ENCODE measurements around the gene NR4A3. TPM values are rescaled to one million over a fixed set of nuclear protein-coding genes. Genes with fewer than 3 reads are reported as not detected.
A peak's percentile ranks its signal among the peaks of the same experiment; 100 is the strongest.

Gene NR4A3
- total RNA-seq, 2 donors from 2014 or later, result 53.0 to 53.1 TPM

DNA sequence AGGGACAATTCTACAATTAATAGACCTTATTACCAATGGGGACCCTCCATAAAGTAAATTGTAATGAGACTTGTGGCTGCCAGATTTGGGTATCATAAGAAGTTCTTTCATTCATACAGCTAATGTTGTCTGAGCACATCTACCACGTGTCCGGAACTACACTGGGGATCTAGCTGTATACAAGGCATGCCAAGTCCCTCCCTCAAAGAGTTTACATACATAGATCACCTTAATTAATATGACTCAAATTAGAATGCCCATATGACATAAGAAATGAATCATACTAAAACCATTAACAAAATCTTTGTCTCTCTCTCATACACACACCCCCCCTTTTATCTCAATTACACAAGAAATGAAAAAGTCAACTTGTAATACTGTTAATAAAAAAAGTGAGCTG lies 18.0 kb upstream of the NR4A3 start:
- peaks cover 10% of the 10 kb centered on the region for H3K27me3 Mint-ChIP-seq (ENCODE audit: low read depth)
- H3K9me3 Mint-ChIP-seq, result no peaks in the 10 kb centered on the region

DNA sequence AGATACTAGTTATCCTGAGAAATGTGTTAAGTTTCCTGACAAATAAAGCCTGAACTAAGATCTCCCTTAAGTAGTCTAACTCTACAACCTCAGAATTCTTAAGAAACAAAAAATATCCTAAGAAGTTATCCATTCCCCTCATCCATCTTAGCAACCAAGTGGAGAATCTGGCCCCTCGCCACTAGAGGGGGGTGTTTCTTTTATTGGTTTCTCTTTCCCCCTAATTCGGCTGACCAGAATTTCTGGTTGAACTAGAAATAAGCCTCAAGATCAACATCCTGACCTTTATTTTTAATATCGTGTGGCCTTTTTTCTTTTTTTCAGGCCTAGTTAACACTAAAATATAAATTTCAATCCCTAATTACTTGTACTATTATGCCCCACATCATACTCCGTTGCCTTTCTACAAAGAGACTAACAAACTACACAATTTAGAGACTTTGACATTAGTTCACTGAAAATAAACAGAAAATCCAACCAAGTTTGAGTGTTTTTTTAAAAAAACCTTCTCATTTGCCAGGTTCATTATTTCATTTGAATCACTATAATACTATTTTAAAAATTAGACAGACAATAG lies 14.3 kb upstream of the NR4A3 start:
- H3K36me3 Mint-ChIP-seq (ENCODE audit: insufficient read depth in 2 of 2), result no peaks in the 10 kb centered on the region
- H3K9me3 Mint-ChIP-seq, result no peaks in the 10 kb centered on the region
- no peak overlapping the region for H3K4me3 Mint-ChIP-seq
- DNase-seq (peak; percentile 56 to 74), ATAC-seq (replicated peaks in 1 of 2) (no peak)
- peaks cover 50% of the 10 kb centered on the region for H3K4me1 Mint-ChIP-seq (ENCODE audit: low read depth)
- peak overlapping the region; percentile 24 for H3K27ac Mint-ChIP-seq
- H3K27me3 Mint-ChIP-seq (ENCODE audit: low read depth), result peaks cover 14% of the 10 kb centered on the region

More for the DNA sequence above, 18.0 kb upstream of the NR4A3 start:
- DNase-seq, result no peak
- ATAC-seq (replicated peaks in 1 of 2), result no peak
- Mint-ChIP-seq H3K4me3 (no peak overlapping the region), H3K36me3 (ENCODE audit: insufficient read depth in 2 of 2) (no peaks in the 10 kb centered on the region), H3K27ac (no peak overlapping the region), H3K4me1 (ENCODE audit: low read depth) (peaks cover 17% of the 10 kb centered on the region)

GRCh38 chr9:99807956-99808355 lies 13.7 kb upstream of the NR4A3 start:
- Mint-ChIP-seq H3K36me3 (ENCODE audit: insufficient read depth in 2 of 2) (no peaks in the 10 kb centered on the region), H3K27me3 (ENCODE audit: low read depth) (peaks cover 14% of the 10 kb centered on the region), H3K4me1 (ENCODE audit: low read depth) (peaks cover 56% of the 10 kb centered on the region), H3K27ac (no peak overlapping the region), H3K4me3 (no peak overlapping the region), H3K9me3 (no peaks in the 10 kb centered on the region)
- no peak for DNase-seq
- no peak for ATAC-seq (replicated peaks in 1 of 2)

DNA sequence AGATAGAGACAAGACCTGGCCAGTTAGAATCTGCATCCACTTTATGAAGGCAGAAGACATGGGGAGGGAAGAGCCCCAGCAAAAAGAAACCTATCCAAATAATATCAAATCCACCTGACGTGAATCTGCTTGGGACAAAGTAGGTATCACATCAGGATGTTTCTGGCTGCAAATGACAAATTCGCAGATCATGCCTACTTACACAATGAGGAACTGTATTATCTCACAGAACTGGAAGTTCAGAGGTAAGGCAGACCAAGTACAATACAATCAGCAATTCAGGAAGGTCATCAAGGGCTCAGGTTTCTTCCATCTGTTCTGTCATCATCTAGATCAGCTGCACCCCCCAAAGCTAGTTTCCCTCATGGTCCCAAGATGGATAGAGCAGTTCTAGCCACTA lies 13.2 kb upstream of the NR4A3 start:
- no peak for DNase-seq
- H3K4me1 Mint-ChIP-seq (ENCODE audit: low read depth), result peaks cover 59% of the 10 kb centered on the region
- ATAC-seq (replicated peaks in 1 of 2), result no peak
- no peak overlapping the region for H3K27ac Mint-ChIP-seq
- no peaks in the 10 kb centered on the region for H3K36me3 Mint-ChIP-seq (ENCODE audit: insufficient read depth in 2 of 2)
- no peak overlapping the region for H3K4me3 Mint-ChIP-seq
- H3K27me3 Mint-ChIP-seq (ENCODE audit: low read depth), result peaks cover 14% of the 10 kb centered on the region
- no peaks in the 10 kb centered on the region for H3K9me3 Mint-ChIP-seq

GRCh38 chr9:99809586-99810319 lies 11.9 kb upstream of the NR4A3 start:
- Mint-ChIP-seq H3K36me3 (ENCODE audit: insufficient read depth in 2 of 2) (no peaks in the 10 kb centered on the region), H3K27me3 (ENCODE audit: low read depth) (peaks cover 26% of the 10 kb centered on the region), H3K4me3 (no peak overlapping the region), H3K4me1 (ENCODE audit: low read depth) (peaks cover 59% of the 10 kb centered on the region), H3K9me3 (no peaks in the 10 kb centered on the region), H3K27ac (no peak overlapping the region)
- no peak for DNase-seq
- ATAC-seq (replicated peaks in 1 of 2), result peak in 1 of 2 donors; percentile 44

DNA sequence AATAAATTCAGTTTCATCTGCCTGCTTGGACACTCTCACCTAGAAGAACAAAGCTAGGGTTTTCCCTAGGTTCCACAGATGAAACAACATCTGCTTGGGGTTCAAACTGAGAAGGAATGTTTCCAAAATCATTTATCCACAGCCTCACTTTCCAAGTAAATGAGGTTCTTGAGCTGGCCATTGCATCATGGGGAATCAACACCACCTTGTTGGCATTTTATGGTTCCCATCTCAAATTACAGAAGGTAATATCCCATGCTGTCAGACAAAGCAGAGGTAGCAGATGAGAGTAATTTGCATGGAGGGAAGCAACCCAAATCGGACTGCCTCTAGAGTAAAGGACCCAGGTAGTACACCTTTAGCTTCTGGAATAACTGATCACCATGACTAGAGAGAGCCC lies 10.5 kb upstream of the NR4A3 start:
- no peak for DNase-seq
- no peaks in the 10 kb centered on the region for H3K9me3 Mint-ChIP-seq

GRCh38 chr9:99811598-99812383 lies 9.9 kb upstream of the NR4A3 start:
- Mint-ChIP-seq H3K4me1 (ENCODE audit: low read depth) (peaks cover 74% of the 10 kb centered on the region), H3K36me3 (ENCODE audit: insufficient read depth in 2 of 2) (no peaks in the 10 kb centered on the region), H3K9me3 (no peaks in the 10 kb centered on the region), H3K27ac (peak overlapping the region; percentile 75), H3K27me3 (ENCODE audit: low read depth) (peaks cover 29% of the 10 kb centered on the region), H3K4me3 (peak overlapping the region; percentile 5 to 78)
- DNase-seq (no peak), ATAC-seq (replicated peaks in 1 of 2) (peak; percentile 85 to 90)

More for the DNA sequence above, 10.5 kb upstream of the NR4A3 start:
- H3K4me1 Mint-ChIP-seq (ENCODE audit: low read depth), result peaks cover 68% of the 10 kb centered on the region
- H3K27me3 Mint-ChIP-seq (ENCODE audit: low read depth), result peaks cover 29% of the 10 kb centered on the region
- no peak overlapping the region for H3K27ac Mint-ChIP-seq
- peak in 1 of 2 donors; percentile 42 for ATAC-seq (replicated peaks in 1 of 2)
- no peaks in the 10 kb centered on the region for H3K36me3 Mint-ChIP-seq (ENCODE audit: insufficient read depth in 2 of 2)
- peak overlapping the region; percentile 4 to 78 for H3K4me3 Mint-ChIP-seq

- peaks cover 75% of the 10 kb centered on the region for H3K4me1 Mint-ChIP-seq (ENCODE audit: low read depth)
- H3K9me3 Mint-ChIP-seq, result no peaks in the 10 kb centered on the region
- DNase-seq (no peak), ATAC-seq (replicated peaks in 1 of 2) (no peak)
- no peak overlapping the region for H3K4me3 Mint-ChIP-seq
- H3K27ac Mint-ChIP-seq, result no peak overlapping the region
- no peaks in the 10 kb centered on the region for H3K36me3 Mint-ChIP-seq (ENCODE audit: insufficient read depth in 2 of 2)
- H3K27me3 Mint-ChIP-seq (ENCODE audit: low read depth), result peaks cover 26% of the 10 kb centered on the region
Observed at GRCh38 chr9:99813739-99814138, 7.9 kb upstream of the NR4A3 start.

GRCh38 chr9:99814359-99814758 lies 7.3 kb upstream of the NR4A3 start:
- H3K9me3 Mint-ChIP-seq, result no peaks in the 10 kb centered on the region
- H3K36me3 Mint-ChIP-seq (ENCODE audit: insufficient read depth in 2 of 2), result no peaks in the 10 kb centered on the region
- peaks cover 22% of the 10 kb centered on the region for H3K27me3 Mint-ChIP-seq (ENCODE audit: low read depth)

DNA sequence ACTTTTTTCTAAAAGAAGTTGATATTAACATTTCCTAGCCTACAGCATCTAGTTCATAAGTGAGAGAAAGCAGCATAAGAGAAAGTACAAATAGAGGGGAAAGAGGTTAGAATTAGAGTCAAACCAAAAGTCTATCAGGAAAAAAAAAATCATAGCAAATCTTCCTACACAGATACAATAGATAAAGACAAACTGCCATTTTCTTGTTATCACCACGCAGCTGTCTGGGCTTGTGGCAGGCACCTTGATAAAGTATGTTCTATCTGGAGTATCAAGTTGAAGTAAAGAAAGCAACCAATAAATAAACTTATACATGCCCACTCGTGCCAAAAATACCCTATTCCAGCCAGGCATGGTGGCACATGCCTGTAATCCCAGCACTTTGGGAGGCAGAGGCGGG lies 5.3 kb upstream of the NR4A3 start:
- Mint-ChIP-seq H3K36me3 (ENCODE audit: insufficient read depth in 2 of 2) (no peaks in the 10 kb centered on the region), H3K9me3 (no peaks in the 10 kb centered on the region), H3K27me3 (ENCODE audit: low read depth) (peaks cover 22% of the 10 kb centered on the region), H3K4me1 (ENCODE audit: low read depth) (peaks cover 70% of the 10 kb centered on the region), H3K27ac (no peak overlapping the region), H3K4me3 (peak overlapping the region; percentile 1 to 37)
- DNase-seq (no peak), ATAC-seq (replicated peaks in 1 of 2) (no peak)

More at GRCh38 chr9:99814359-99814758, 7.3 kb upstream of the NR4A3 start:
- no peak for ATAC-seq (replicated peaks in 1 of 2)
- H3K4me3 Mint-ChIP-seq, result no peak overlapping the region
- H3K4me1 Mint-ChIP-seq (ENCODE audit: low read depth), result peaks cover 75% of the 10 kb centered on the region
- no peak overlapping the region for H3K27ac Mint-ChIP-seq
- no peak for DNase-seq

GRCh38 chr9:99818500-99818899 lies 3.2 kb upstream of the NR4A3 start:
- peaks cover 61% of the 10 kb centered on the region for H3K4me1 Mint-ChIP-seq (ENCODE audit: low read depth)
- ATAC-seq (replicated peaks in 1 of 2) (no peak), DNase-seq (no peak)
- peak overlapping the region; percentile 24 for H3K27ac Mint-ChIP-seq
- H3K36me3 Mint-ChIP-seq (ENCODE audit: insufficient read depth in 2 of 2), result peaks cover 3 to 4% of the 10 kb centered on the region in 2 donors
- H3K27me3 Mint-ChIP-seq (ENCODE audit: low read depth), result peaks cover 31% of the 10 kb centered on the region
- peak overlapping the region; percentile 94 to 99 for H3K4me3 Mint-ChIP-seq
- no peaks in the 10 kb centered on the region for H3K9me3 Mint-ChIP-seq

DNA sequence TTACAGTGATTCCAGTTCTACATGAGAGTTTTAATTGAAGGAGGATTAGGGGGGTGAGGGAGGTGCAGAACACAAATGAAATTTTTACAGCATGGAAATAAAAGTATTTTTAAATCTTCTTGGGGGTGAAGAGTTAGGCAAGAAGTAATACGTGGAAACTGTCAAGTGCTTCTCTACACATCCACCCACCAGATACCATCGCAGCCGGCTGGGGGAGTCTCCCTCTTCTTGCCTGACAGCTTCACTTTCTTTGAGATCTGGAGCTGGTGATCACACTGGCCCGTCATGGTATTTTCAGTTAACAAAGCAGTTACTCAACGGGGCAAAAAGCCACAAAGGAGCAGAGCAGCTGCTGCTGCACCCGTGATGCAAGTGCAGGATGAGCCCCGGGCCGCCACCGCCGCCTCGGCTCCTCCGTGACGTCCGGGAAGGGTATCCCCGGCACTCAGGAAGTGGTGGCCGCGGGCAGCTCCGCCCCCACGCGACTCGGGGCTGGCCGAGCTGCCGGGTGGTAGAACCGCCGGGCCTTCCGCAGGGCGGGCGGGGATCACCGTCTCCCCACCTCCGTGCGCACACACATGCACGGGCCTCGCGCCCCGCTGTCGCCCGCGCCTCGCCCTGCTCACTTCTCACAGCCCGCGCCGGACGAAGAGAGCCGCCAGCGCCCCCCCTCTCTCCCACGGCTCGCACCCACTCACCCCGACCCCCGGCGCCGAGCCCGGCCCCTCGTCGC lies 2.4 kb upstream of the NR4A3 start:
- peak; percentile 97 for DNase-seq

More for the DNA sequence above, 2.4 kb upstream of the NR4A3 start:
- Mint-ChIP-seq H3K9me3 (no peaks in the 10 kb centered on the region), H3K4me3 (peak overlapping the region; percentile 94 to 99), H3K36me3 (ENCODE audit: insufficient read depth in 2 of 2) (peaks cover 3 to 4% of the 10 kb centered on the region in 2 donors), H3K4me1 (ENCODE audit: low read depth) (peaks cover 69% of the 10 kb centered on the region), H3K27me3 (ENCODE audit: low read depth) (peaks cover 24% of the 10 kb centered on the region), H3K27ac (peak overlapping the region; percentile 24)
- ATAC-seq (replicated peaks in 1 of 2), result peak; percentile 69 to 71

All from activated T-cell treated with anti-CD3 and anti-CD28 coated beads, Interleukin-2, amount 50 U/mL, for 72 hours (primary cell).